ENCODE measurements around the gene LCE6A. TPM values are rescaled to one million over a fixed set of nuclear protein-coding genes. Genes with fewer than 3 reads are reported as not detected.

The LCE6A gene
- not detected in 2 replicates for total RNA-seq (2014; rRNA removed; shearing (Covaris generic))

- DNase-seq (ENCODE audit: low read depth), result no peak
Observed at GRCh38 chr1:152842556-152842955, at the start of gene LCE6A. Gene LCE6A, plus strand, starts transcription at chr1:152842856. Its CDS starts 665 bp downstream, at chr1:152843521.

- no peak for DNase-seq (ENCODE audit: low read depth)
Observed at GRCh38 chr1:152795686-152796085, 47.0 kb upstream of the LCE6A start.

- no peak for DNase-seq (ENCODE audit: low read depth)
Observed at GRCh38 chr1:152796421-152796820, 46.2 kb upstream of the LCE6A start, which contains the start of gene LCE1D. Gene LCE1D, plus strand, starts transcription at chr1:152796721. Its CDS starts 1,074 bp downstream, at chr1:152797795.

- no peak for DNase-seq (ENCODE audit: low read depth)
Observed at GRCh38 chr1:152801333-152801732, 41.3 kb upstream of the LCE6A start.

- no peak for DNase-seq (ENCODE audit: low read depth)
Observed at GRCh38 chr1:152806576-152806975, 36.1 kb upstream of the LCE6A start, which contains the start of gene LCE1C. Gene LCE1C, minus strand, starts transcription at chr1:152806651. Its CDS starts 1,173 bp downstream, at chr1:152805478.

- DNase-seq (ENCODE audit: low read depth), result no peak
Observed at GRCh38 chr1:152811050-152811449, 31.6 kb upstream of the LCE6A start.

- no peak for DNase-seq (ENCODE audit: low read depth)
Observed at GRCh38 chr1:152811671-152812070, 31.0 kb upstream of the LCE6A start, which contains the start of gene LCE1B. Gene LCE1B, plus strand, starts transcription at chr1:152811971. Its CDS starts 476 bp downstream, at chr1:152812447.

GRCh38 chr1:152817309-152817708 is 25.3 kb upstream of the LCE6A start:
- no peak for DNase-seq (ENCODE audit: low read depth)

GRCh38 chr1:152823294-152823693 is 19.4 kb upstream of the LCE6A start:
- DNase-seq (ENCODE audit: low read depth), result no peak

GRCh38 chr1:152824964-152825363 is 17.7 kb upstream of the LCE6A start:
- no peak for DNase-seq (ENCODE audit: low read depth)

- DNase-seq (ENCODE audit: low read depth), result no peak
Observed at GRCh38 chr1:152827173-152827572, 15.5 kb upstream of the LCE6A start, which contains the start of gene LCE1A. Gene LCE1A, plus strand, starts transcription at chr1:152827473. Its CDS starts 0 bp downstream, at chr1:152827473.

- no peak for DNase-seq (ENCODE audit: low read depth)
Observed at GRCh38 chr1:152836870-152837269, 5.8 kb upstream of the LCE6A start.

- DNase-seq (ENCODE audit: low read depth), result no peak
Observed at GRCh38 chr1:152855661-152856060, 13.0 kb downstream of the LCE6A start.

- no peak for DNase-seq (ENCODE audit: low read depth)
Observed at GRCh38 chr1:152858062-152858461, 15.4 kb downstream of the LCE6A start.

- no peak for DNase-seq (ENCODE audit: low read depth)
Observed at GRCh38 chr1:152859696-152860095, 17.0 kb downstream of the LCE6A start, which contains the start of gene LCE7A. Gene LCE7A, plus strand, starts transcription at chr1:152859996. Its CDS starts 702 bp downstream, at chr1:152860698.

GRCh38 chr1:152860129-152860528 is 17.5 kb downstream of the LCE6A start:
- DNase-seq (ENCODE audit: low read depth), result no peak

GRCh38 chr1:152861374-152861773 is 18.7 kb downstream of the LCE6A start:
- no peak for DNase-seq (ENCODE audit: low read depth)

GRCh38 chr1:152864443-152864842 is 21.8 kb downstream of the LCE6A start:
- no peak for DNase-seq (ENCODE audit: low read depth)

GRCh38 chr1:152866321-152866720 is 23.7 kb downstream of the LCE6A start:
- no peak for DNase-seq (ENCODE audit: low read depth)

- DNase-seq (ENCODE audit: low read depth), result peak; percentile 78
Observed at GRCh38 chr1:152869808-152870419, 27.3 kb downstream of the LCE6A start.

GRCh38 chr1:152870831-152871730 is 28.4 kb downstream of the LCE6A start:
- peak; percentile 55 for DNase-seq (ENCODE audit: low read depth)

GRCh38 chr1:152871731-152872126 is 29.1 kb downstream of the LCE6A start:
- DNase-seq (ENCODE audit: low read depth), result no peak

Measured in Daoy (cell line).